ENCODE results near the gene RASAL3. TPM values are rescaled to one million over a fixed set of nuclear protein-coding genes. Genes with fewer than 3 reads are reported as not detected.

RASAL3 gene
- total and polyA plus RNA-seq, 11 donors, result 0.42 to 9.1 (median 0.99) TPM

DNA sequence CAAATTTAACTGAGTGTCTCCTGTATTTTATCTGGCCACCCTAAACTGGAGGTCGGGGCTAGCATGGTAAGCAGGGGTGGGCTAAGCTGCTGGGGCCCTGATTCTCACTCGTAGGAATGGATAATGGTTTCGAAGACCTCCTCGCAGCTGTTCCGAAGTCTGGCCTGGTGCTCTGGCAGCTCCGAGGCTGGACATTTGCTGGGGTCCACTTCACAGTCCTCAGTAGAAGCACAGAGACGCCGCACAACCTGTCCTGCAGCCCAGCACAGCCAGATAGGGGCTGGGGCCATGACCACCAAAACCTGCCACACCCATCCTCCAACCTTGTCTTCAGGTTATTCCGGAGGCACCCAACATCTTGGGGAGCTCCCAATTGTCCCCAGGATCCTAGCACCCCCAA is 8.3 kb downstream of the RASAL3 start:
- DNase-seq, result no peak
- Histone ChIP-seq H3K4me1 (peaks cover 3 to 30% (median 12%) of the 10 kb centered on the region in 12 donors), H3K27ac (no peak overlapping the region), H3K4me3 (no peak overlapping the region), H3K27me3 (peaks cover 12 to 46% (median 27%) of the 10 kb centered on the region in 9 donors), H3K9me3 (no peaks in the 10 kb centered on the region), H3K36me3 (peaks cover 0 to 23% (median 0%) of the 10 kb centered on the region in 9 donors)
- 88 to 93% (median 91%) methylated on average over 9 of the region's 9 CpGs for WGBS, 4 donors
- no peak for ATAC-seq
- intact Hi-C loops (cut with DNase I), result loop anchor here in 6 of 10 donors (5.0 to 10.0 kb wide), 3 partner anchors 99 to 279 kb away; no protein-coding TSS in a partner anchor
- TF ChIP-seq POLR2A (IDR thresholded peaks at IDR 0.05), result no peak
- TF ChIP-seq, protein P1, sequence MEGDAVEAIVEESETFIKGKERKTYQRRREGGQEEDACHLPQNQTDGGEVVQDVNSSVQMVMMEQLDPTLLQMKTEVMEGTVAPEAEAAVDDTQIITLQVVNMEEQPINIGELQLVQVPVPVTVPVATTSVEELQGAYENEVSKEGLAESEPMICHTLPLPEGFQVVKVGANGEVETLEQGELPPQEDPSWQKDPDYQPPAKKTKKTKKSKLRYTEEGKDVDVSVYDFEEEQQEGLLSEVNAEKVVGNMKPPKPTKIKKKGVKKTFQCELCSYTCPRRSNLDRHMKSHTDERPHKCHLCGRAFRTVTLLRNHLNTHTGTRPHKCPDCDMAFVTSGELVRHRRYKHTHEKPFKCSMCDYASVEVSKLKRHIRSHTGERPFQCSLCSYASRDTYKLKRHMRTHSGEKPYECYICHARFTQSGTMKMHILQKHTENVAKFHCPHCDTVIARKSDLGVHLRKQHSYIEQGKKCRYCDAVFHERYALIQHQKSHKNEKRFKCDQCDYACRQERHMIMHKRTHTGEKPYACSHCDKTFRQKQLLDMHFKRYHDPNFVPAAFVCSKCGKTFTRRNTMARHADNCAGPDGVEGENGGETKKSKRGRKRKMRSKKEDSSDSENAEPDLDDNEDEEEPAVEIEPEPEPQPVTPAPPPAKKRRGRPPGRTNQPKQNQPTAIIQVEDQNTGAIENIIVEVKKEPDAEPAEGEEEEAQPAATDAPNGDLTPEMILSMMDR (IDR thresholded peaks at IDR 0.05), result no peak

DNA sequence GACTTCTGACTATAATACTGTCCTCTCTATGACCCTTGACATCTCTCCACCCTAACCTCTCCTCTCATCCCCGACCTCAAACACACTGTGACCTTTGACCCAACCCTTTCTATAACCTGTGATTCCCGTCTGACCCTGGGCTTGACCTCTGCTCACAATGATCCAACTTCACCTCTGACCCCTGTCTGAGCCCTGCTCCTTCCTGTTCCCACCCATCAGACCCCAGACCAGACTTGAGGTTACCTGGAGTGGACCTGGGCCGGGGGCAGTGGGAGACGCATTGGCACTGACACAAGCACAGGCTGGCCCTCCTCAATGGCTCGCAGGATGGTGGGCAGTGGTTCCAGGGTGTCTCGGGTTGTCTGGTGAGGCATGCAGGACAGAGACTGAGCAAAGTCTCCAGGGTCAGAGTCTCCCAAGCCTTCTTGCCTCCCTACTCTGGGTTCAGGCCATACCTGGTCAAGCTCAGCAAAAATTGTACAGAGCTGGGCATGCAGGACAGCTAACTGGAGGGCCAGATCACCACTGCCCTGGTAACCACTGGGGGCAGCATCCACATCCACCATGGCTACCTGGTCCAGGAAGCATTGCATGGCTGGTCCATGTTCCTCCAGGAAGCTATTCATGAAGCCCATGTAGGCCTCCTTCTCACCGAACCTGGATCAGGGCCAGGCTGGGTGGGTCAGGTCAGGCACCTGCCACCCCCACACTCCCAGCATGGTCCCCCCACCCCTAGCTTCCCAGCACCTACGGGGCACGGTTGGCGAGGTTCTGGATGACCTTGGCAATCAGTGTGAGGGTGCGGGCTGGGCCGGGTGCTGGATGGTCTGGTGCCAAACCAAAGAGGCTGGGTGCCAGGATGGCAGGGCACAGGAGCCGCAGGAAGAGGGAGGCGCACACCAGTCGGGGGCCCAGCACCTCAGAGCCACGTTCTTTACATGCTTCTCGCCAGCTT is 10.2 kb downstream of the RASAL3 start:
- Histone ChIP-seq H3K4me1 (peaks cover 3 to 33% (median 14%) of the 10 kb centered on the region in 12 donors), H3K27ac (no peak overlapping the region), H3K27me3 (peaks cover 12 to 46% (median 27%) of the 10 kb centered on the region in 9 donors), H3K9me3 (no peaks in the 10 kb centered on the region), H3K36me3 (peaks cover 0 to 23% (median 0%) of the 10 kb centered on the region in 9 donors), H3K4me3 (no peak overlapping the region)
- 79 to 86% (median 82%) methylated on average over 15 to 17 of the region's 17 CpGs for WGBS, 4 donors
- intact Hi-C loops (cut with DNase I), result loop anchor here in 6 of 10 donors (2.0 to 10.0 kb wide), 6 partner anchors 77 to 189 kb away; partner anchors contain the start of genes AKAP8 (in 1 of the 6) and BRD4 (in 1 of the 6)
- ATAC-seq (no peak), DNase-seq (peak in 1 of 5 donors; percentile 10)
- TF ChIP-seq, protein P1 (IDR thresholded peaks at IDR 0.05), result peak in 4 of 12 donors; percentile 9 to 15 (median 13)
- TF ChIP-seq POLR2A (IDR thresholded peaks at IDR 0.05), result no peak

DNA sequence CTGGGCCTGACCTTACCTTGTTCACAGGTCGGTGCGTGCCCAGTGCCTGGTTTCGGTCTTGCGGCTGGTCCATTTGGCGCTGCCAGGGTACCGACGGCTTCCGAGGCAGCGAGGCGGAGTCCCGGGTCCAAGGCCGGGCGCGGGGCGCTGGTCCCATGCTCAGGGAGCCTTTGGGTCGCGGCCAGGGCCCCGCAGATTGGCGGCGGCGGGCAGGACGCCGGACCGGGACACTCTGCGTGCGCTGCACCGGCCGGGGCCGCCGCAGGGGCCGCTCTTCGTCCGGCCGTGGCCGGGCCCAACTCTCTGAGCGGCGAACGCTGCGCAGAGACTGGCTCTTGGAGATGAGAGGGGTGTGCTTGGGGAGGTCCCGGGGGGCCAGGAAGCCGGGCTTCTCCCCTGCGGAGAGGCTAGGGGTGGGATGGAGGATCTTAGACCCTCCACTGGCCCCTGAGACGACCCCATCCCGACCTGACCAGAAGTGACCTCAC is 11.2 kb downstream of the RASAL3 start:
- peaks cover 3 to 38% (median 22%) of the 10 kb centered on the region in 12 donors for H3K4me1 ChIP-seq
- H3K36me3 ChIP-seq, result peaks cover 0 to 18% (median 0%) of the 10 kb centered on the region in 9 donors
- 3 to 11% (median 8%) methylated on average over 15 to 44 of the region's 44 CpGs for WGBS, 4 donors
- peak overlapping the region in 11 of 12 donors; percentile 44 to 81 (median 60) for H3K27ac ChIP-seq
- peak in 2 of 4 donors; percentile 4 to 45 for ATAC-seq
- peak overlapping the region; percentile 21 to 65 (median 52) for H3K4me3 ChIP-seq
- no peak for TF ChIP-seq POLR2A (IDR thresholded peaks at IDR 0.05)
- TF ChIP-seq, protein P1 (IDR thresholded peaks at IDR 0.05), result peak in 11 of 12 donors; percentile 11 to 50 (median 30)
- DNase-seq, result peak in 3 of 5 donors; percentile 11 to 71 (median 55)
- H3K9me3 ChIP-seq, result no peaks in the 10 kb centered on the region
- intact Hi-C loops (cut with DNase I), result loop anchor here in 6 of 10 donors (2.0 to 10.0 kb wide), 6 partner anchors 76 to 188 kb away; partner anchors contain the start of genes AKAP8 (in 1 of the 6) and BRD4 (in 1 of the 6)
- peaks cover 9 to 42% (median 26%) of the 10 kb centered on the region in 9 donors for H3K27me3 ChIP-seq

Measured in heart left ventricle (tissue), 16 donors.